Common myeloid progenitor, CD34-positive (primary cell): ENCODE results near the gene CSF1R.
A peak's percentile ranks its signal among the peaks of the same experiment; 100 is the strongest.

Source experiments
- CTCF ChIA-PET: fragments of 350-600 bp; sonication (Branson Sonifier 250); formaldehyde crosslinking; loops from one replicate; lab custom pipeline; 2021; ENCODE audit warnings: antibody characterized with exemption; lab: Charles Lee
- POLR2A ChIA-PET: fragments of 350-600 bp; sonication (Branson Sonifier 250); formaldehyde crosslinking; loops from one replicate; lab custom pipeline; 2021; ENCODE audit warnings: antibody characterized with exemption; lab: Charles Lee
- DNase-seq, 3 donors: peaks; one replicate each; pipeline versions ENCODE4 v3.0.0 to v3.0.0-alpha.2; 2013
- H3K27ac ChIP-seq, 2 experiments: 1 replicate in 1 of 2; 2 replicates in 1 of 2; pipeline ENCODE4 v1.7.0; 2013; ENCODE audit warnings: inconsistent platforms in 2 of 2, low read length in 2 of 2, mild to moderate bottlenecking in 2 of 2, low read depth in 1 of 2, moderate library complexity in 1 of 2; ENCODE audit not compliant: severe bottlenecking in 2 of 2, insufficient read depth in 1 of 2, poor library complexity in 1 of 2
- H3K27me3 ChIP-seq, 5 experiments: replicated peaks in 2 of 5; 1 replicate in 3 of 5; 2 replicates in 2 of 5; pipeline versions ENCODE4 v1.6.1 to v1.7.0; 2013; ENCODE audit warnings: low read length in 4 of 5, mild to moderate bottlenecking in 2 of 5, moderate library complexity in 2 of 5, inconsistent platforms in 1 of 5; ENCODE audit not compliant: insufficient read depth in 5 of 5, control insufficient read depth in 4 of 5
- H3K36me3 ChIP-seq, 4 experiments: 1 replicate in 2 of 4; 2 replicates in 2 of 4; pipeline versions ENCODE4 v1.6.1 to v1.7.0; 2013; ENCODE audit warnings: low read length in 3 of 4, control low read depth in 1 of 4, mild to moderate bottlenecking in 1 of 4; ENCODE audit not compliant: control insufficient read depth in 4 of 4, insufficient read depth in 4 of 4
- H3K4me1 ChIP-seq, 4 experiments: 1 replicate in 3 of 4; 2 replicates in 1 of 4; pipeline versions ENCODE4 v1.6.1 to v1.7.1; 2013; ENCODE audit warnings: low read length in 3 of 4, mild to moderate bottlenecking in 3 of 4, control low read depth in 1 of 4, inconsistent platforms in 1 of 4, moderate library complexity in 1 of 4; ENCODE audit not compliant: control insufficient read depth in 4 of 4, insufficient read depth in 4 of 4; ENCODE audit errors: control extremely low read depth in 1 of 4
- H3K4me3 ChIP-seq, 7 experiments: 1 replicate in 4 of 7; 2 replicates in 3 of 7; pipeline versions ENCODE4 v1.5.1 to v1.7.0; 2013; ENCODE audit warnings: mild to moderate bottlenecking in 7 of 7, low read length in 6 of 7, moderate library complexity in 6 of 7, inconsistent platforms in 2 of 7, low read depth in 2 of 7, control low read depth in 1 of 7; ENCODE audit not compliant: insufficient read depth in 4 of 7, control insufficient read depth in 1 of 7; ENCODE audit errors: extremely low read depth in 1 of 7
- H3K9me3 ChIP-seq, 5 experiments: 1 replicate in 4 of 5; 2 replicates in 1 of 5; pipeline versions ENCODE4 v1.6.1 to v1.7.1; 2013; ENCODE audit warnings: low read length in 4 of 5, mild to moderate bottlenecking in 2 of 5, inconsistent platforms in 1 of 5, low read depth in 1 of 5, moderate library complexity in 1 of 5; ENCODE audit not compliant: control insufficient read depth in 4 of 5, insufficient read depth in 2 of 5; ENCODE audit errors: control extremely low read depth in 1 of 5
- WGBS: methylation state at CpG from one replicate; pipeline ENCODE4 v1.1.5; 2013; ENCODE audit not compliant: insufficient coverage; 5-methylcytosine and 5-hydroxymethylcytosine counted together

Gene CSF1R

GRCh38 chr5:150063638-150064037 is 22.7 kb downstream of the CSF1R start:
- WGBS, result 88% methylated on average over 4 of the region's 5 CpGs
- Histone ChIP-seq H3K27ac (no peak overlapping the region), H3K4me1 (peaks cover 0 to 79% (median 68%) of the 10 kb centered on the region in 4 experiments), H3K36me3 (no peaks in the 10 kb centered on the region), H3K9me3 (no peaks in the 10 kb centered on the region), H3K27me3 (no peaks in the 10 kb centered on the region), H3K4me3 (no peak overlapping the region)
- DNase-seq, result no peak
- ChIA-PET POLR2A (interaction anchor here (0.9 to 1.0 kb wide), 2 partner anchors 12 to 19 kb away, joined by 3 to 4 read pairs; no protein-coding TSS in a partner anchor), CTCF (interaction anchor here (0.6 to 4.2 kb wide), 14 partner anchors 9 to 59 kb away, joined by 3 to 26 read pairs (median 6); no protein-coding TSS in a partner anchor)

GRCh38 chr5:150062216-150062922 is 24.0 kb downstream of the CSF1R start:
- no peak for DNase-seq
- no peaks in the 10 kb centered on the region for H3K9me3 ChIP-seq
- H3K27ac ChIP-seq, result no peak overlapping the region
- ChIA-PET CTCF (interaction anchor here (0.6 to 4.2 kb wide), 8 partner anchors 9 to 832 kb away, joined by 3 to 26 read pairs (median 6); no protein-coding TSS in a partner anchor), POLR2A (interaction anchor here (0.6 to 0.7 kb wide), 2 partner anchors 8 to 42 kb away, joined by 4 to 7 read pairs; no protein-coding TSS in a partner anchor)
- WGBS, result 82% methylated on average over 1 of the region's 2 CpGs
- H3K4me1 ChIP-seq, result peaks cover 0 to 78% (median 58%) of the 10 kb centered on the region in 4 experiments
- H3K36me3 ChIP-seq, result no peaks in the 10 kb centered on the region
- H3K4me3 ChIP-seq, result peak overlapping the region in 1 of 7 experiments; percentile 20
- H3K27me3 ChIP-seq, result no peaks in the 10 kb centered on the region

- DNase-seq, result no peak
- Histone ChIP-seq H3K4me3 (no peak overlapping the region), H3K4me1 (peaks cover 0 to 70% (median 50%) of the 10 kb centered on the region in 4 experiments), H3K27ac (no peak overlapping the region), H3K9me3 (no peaks in the 10 kb centered on the region), H3K36me3 (no peaks in the 10 kb centered on the region), H3K27me3 (no peaks in the 10 kb centered on the region)
- POLR2A ChIA-PET, result no interaction called here
- CTCF ChIA-PET, result interaction anchor here (0.8 to 1.8 kb wide), 8 partner anchors 10 to 57 kb away, joined by 3 to 9 read pairs (median 4); no protein-coding TSS in a partner anchor
- WGBS, result 90% methylated on average over 7 of the region's 12 CpGs
These were observed 24.8 kb downstream of the CSF1R start for GRCh38 chr5:150061538-150061995.

- Histone ChIP-seq H3K27ac (no peak overlapping the region), H3K4me1 (peaks cover 0 to 59% (median 43%) of the 10 kb centered on the region in 4 experiments), H3K36me3 (peaks cover 0 to 10% (median 5%) of the 10 kb centered on the region in 4 experiments), H3K27me3 (no peaks in the 10 kb centered on the region), H3K4me3 (no peak overlapping the region), H3K9me3 (no peaks in the 10 kb centered on the region)
- 96% methylated on average over 4 of the region's 7 CpGs for WGBS
- CTCF ChIA-PET, result interaction anchor here (0.9 to 2.0 kb wide), 7 partner anchors 8 to 59 kb away, joined by 3 to 9 read pairs (median 5); no protein-coding TSS in a partner anchor
- no peak for DNase-seq
- POLR2A ChIA-PET, result no interaction called here
These were observed 25.9 kb downstream of the CSF1R start for GRCh38 chr5:150060471-150060870.

- H3K4me1 ChIP-seq, result peaks cover 0 to 51% (median 40%) of the 10 kb centered on the region in 4 experiments
- no peak for DNase-seq
- H3K36me3 ChIP-seq, result peaks cover 0 to 18% (median 7%) of the 10 kb centered on the region in 4 experiments
- H3K27ac ChIP-seq, result no peak overlapping the region
- H3K27me3 ChIP-seq, result no peaks in the 10 kb centered on the region
- no peak overlapping the region for H3K4me3 ChIP-seq
- WGBS, result 96% methylated on average over 10 of the region's 11 CpGs
- ChIA-PET POLR2A (no interaction called here), CTCF (interaction anchor here (2.0 kb wide), 1 partner anchor 9 kb away, joined by 5 read pairs; no protein-coding TSS in a partner anchor)
- H3K9me3 ChIP-seq, result no peaks in the 10 kb centered on the region
These were observed 26.7 kb downstream of the CSF1R start for GRCh38 chr5:150059623-150060022.

- ChIA-PET POLR2A (no interaction called here), CTCF (interaction anchor here (1.7 to 3.1 kb wide), 5 partner anchors 10 to 60 kb away, joined by 4 to 11 read pairs (median 7); no protein-coding TSS in a partner anchor)
- H3K9me3 ChIP-seq, result no peaks in the 10 kb centered on the region
- no peak overlapping the region for H3K27ac ChIP-seq
- H3K4me3 ChIP-seq, result no peak overlapping the region
- H3K27me3 ChIP-seq, result no peaks in the 10 kb centered on the region
- WGBS, result 98% methylated on average over 5 of the region's 6 CpGs
- H3K4me1 ChIP-seq, result peaks cover 0 to 45% (median 31%) of the 10 kb centered on the region in 4 experiments
- peak; percentile 49 to 85 (median 85) for DNase-seq
- peaks cover 0 to 28% (median 11%) of the 10 kb centered on the region in 4 experiments for H3K36me3 ChIP-seq
These were observed 27.8 kb downstream of the CSF1R start for GRCh38 chr5:150058480-150059126.
